ENCODE data around the gene AMN. TPM values are rescaled to one million over a fixed set of nuclear protein-coding genes. Genes with fewer than 3 reads are reported as not detected.

The AMN gene
- total RNA-seq, 1 experiment from 2014 or later, result 21.8 TPM

GRCh38 chr14:102909462-102909861, 13.0 kb upstream of the AMN start:
- H3K27me3 ChIP-seq (ENCODE audit: insufficient read depth, low read depth), result no peaks in the 10 kb centered on the region
- H3F3A ChIP-seq (ENCODE audit: insufficient read depth, low read depth), result peaks cover 4% of the 10 kb centered on the region; the same call in 1 of the 2 replicates
- no TSS peak for BruUV-seq (replicated peaks)
- no peaks in the 10 kb centered on the region for H4K20me1 ChIP-seq (ENCODE audit: insufficient read depth)
- ChIA-PET CTCF (interaction anchor here (0.5 kb wide), 1 partner anchor 177 kb away, joined by 5 read pairs; no protein-coding TSS in a partner anchor), POLR2A (ENCODE audit: unreplicated experiment) (no interaction called here)
- H3K9me2 ChIP-seq (ENCODE audit: insufficient read depth), result no peaks in the 10 kb centered on the region
- no peak overlapping the region for H3K27ac ChIP-seq
- 0 out of 2 replicates have a peak, but pooled peaks cover 9% of the 10 kb centered on the region for H3K36me3 ChIP-seq (ENCODE audit: low read depth)
- H2AFZ ChIP-seq, result no peak overlapping the region
- no peaks in the 10 kb centered on the region for H3K79me2 ChIP-seq (ENCODE audit: low read depth)
- intact Hi-C loops (cut with micrococcal nuclease; ENCODE audit: unreplicated experiment), result no loop called here
- no peaks in the 10 kb centered on the region for H3K4me1 ChIP-seq (replicated peaks; ENCODE audit: insufficient read depth)
- no peaks in the 10 kb centered on the region for H3K9me3 ChIP-seq (ENCODE audit: insufficient read depth, low read depth)
- no peak overlapping the region for H3K4me3 ChIP-seq
- no peak for TF ChIP-seq EZH2 (IDR thresholded peaks at IDR 0.05; ENCODE audit: low read depth)
- no peak for TF ChIP-seq CTCF (conservative IDR thresholded peaks at IDR 0.05)
- no peak overlapping the region for H3K4me2 ChIP-seq
- DNase-seq, result no peak

GRCh38 chr14:102909911-102910310, 12.6 kb upstream of the AMN start:
- Histone ChIP-seq H4K20me1 (ENCODE audit: insufficient read depth) (no peaks in the 10 kb centered on the region), H3K36me3 (ENCODE audit: low read depth) (0 out of 2 replicates have a peak, but pooled peaks cover 9% of the 10 kb centered on the region), H3K4me2 (no peak overlapping the region), H3K27ac (no peak overlapping the region), H3K27me3 (ENCODE audit: insufficient read depth, low read depth) (no peaks in the 10 kb centered on the region), H3K9me2 (ENCODE audit: insufficient read depth) (no peaks in the 10 kb centered on the region), H2AFZ (no peak overlapping the region), H3F3A (ENCODE audit: insufficient read depth, low read depth) (peaks cover 4% of the 10 kb centered on the region; the same call in 1 of the 2 replicates), H3K9me3 (ENCODE audit: insufficient read depth, low read depth) (no peaks in the 10 kb centered on the region), H3K79me2 (ENCODE audit: low read depth) (no peaks in the 10 kb centered on the region), H3K4me3 (no peak overlapping the region), H3K4me1 (replicated peaks; ENCODE audit: insufficient read depth) (no peaks in the 10 kb centered on the region)
- BruUV-seq (replicated peaks), result no TSS peak
- TF ChIP-seq EZH2 (IDR thresholded peaks at IDR 0.05; ENCODE audit: low read depth) (no peak), CTCF (conservative IDR thresholded peaks at IDR 0.05) (no peak)
- no peak for DNase-seq
- intact Hi-C loops (cut with micrococcal nuclease; ENCODE audit: unreplicated experiment), result no loop called here
- POLR2A ChIA-PET (ENCODE audit: unreplicated experiment), result no interaction called here
- CTCF ChIA-PET, result no interaction called here

- intact Hi-C loops (cut with micrococcal nuclease; ENCODE audit: unreplicated experiment), result no loop called here
- peaks cover 4% of the 10 kb centered on the region; the same call in 1 of the 2 replicates for H3F3A ChIP-seq (ENCODE audit: insufficient read depth, low read depth)
- BruUV-seq (replicated peaks), result no TSS peak
Measured at GRCh38 chr14:102910442-102910841, 12.0 kb upstream of the AMN start.

More at GRCh38 chr14:102910442-102910841, 12.0 kb upstream of the AMN start:
- no peaks in the 10 kb centered on the region for H3K27me3 ChIP-seq (ENCODE audit: insufficient read depth, low read depth)
- H2AFZ ChIP-seq, result no peak overlapping the region
- no peak overlapping the region for H3K4me2 ChIP-seq
- 0 out of 2 replicates have a peak, but pooled peaks cover 5% of the 10 kb centered on the region for H3K36me3 ChIP-seq (ENCODE audit: low read depth)
- no peak for DNase-seq
- TF ChIP-seq EZH2 (IDR thresholded peaks at IDR 0.05; ENCODE audit: low read depth) (no peak), CTCF (conservative IDR thresholded peaks at IDR 0.05) (no peak)
- H3K79me2 ChIP-seq (ENCODE audit: low read depth), result no peaks in the 10 kb centered on the region
- no peaks in the 10 kb centered on the region for H3K4me1 ChIP-seq (replicated peaks; ENCODE audit: insufficient read depth)
- no peaks in the 10 kb centered on the region for H3K9me2 ChIP-seq (ENCODE audit: insufficient read depth)
- no peak overlapping the region for H3K4me3 ChIP-seq
- no peak overlapping the region for H3K27ac ChIP-seq
- CTCF ChIA-PET, result no interaction called here
- no peaks in the 10 kb centered on the region for H4K20me1 ChIP-seq (ENCODE audit: insufficient read depth)
- POLR2A ChIA-PET (ENCODE audit: unreplicated experiment), result no interaction called here
- no peaks in the 10 kb centered on the region for H3K9me3 ChIP-seq (ENCODE audit: insufficient read depth, low read depth)
